IgD-negative memory B cell (primary cell): ENCODE data around the gene CLGN. TPM values are rescaled to one million over a fixed set of nuclear protein-coding genes. Genes with fewer than 3 reads are reported as not detected.
"Not testable (repeated sequence)": the region's sequence is repeated elsewhere in the genome, so short reads cannot be mapped to it uniquely, and the experiment has no call there.

Source experiments
- H3K27ac Mint-ChIP-seq, 3 donors: one replicate each; pipeline ENCODE4 v1.8.0; 2020 to 2022; ENCODE audit warnings: mild to moderate bottlenecking in 3 of 3, mixed read lengths in 3 of 3, moderate library complexity in 1 of 3
- H3K27me3 Mint-ChIP-seq: one replicate; pipeline ENCODE4 v1.8.0; 2021; ENCODE audit warnings: mixed read lengths
- H3K36me3 Mint-ChIP-seq: one replicate; pipeline ENCODE4 v1.8.0; 2020; ENCODE audit warnings: mild to moderate bottlenecking, mixed read lengths
- H3K4me1 Mint-ChIP-seq, 3 donors: one replicate each; pipeline ENCODE4 v1.8.0; 2020 to 2022; ENCODE audit warnings: mixed read lengths in 3 of 3, mild to moderate bottlenecking in 1 of 3
- H3K4me3 Mint-ChIP-seq, 4 donors: one replicate each; pipeline ENCODE4 v1.8.0; 2020 to 2022; ENCODE audit warnings: mild to moderate bottlenecking in 4 of 4, mixed read lengths in 4 of 4, moderate library complexity in 3 of 4
- H3K9me3 Mint-ChIP-seq, 3 donors: one replicate each; pipeline ENCODE4 v1.8.0; 2020 to 2021; ENCODE audit warnings: mixed read lengths in 3 of 3, mild to moderate bottlenecking in 1 of 3
- polyA plus RNA-seq: library from polyadenylated mRNA; unstranded; fragments of 300-500 nt; fragmentation: Illumina TruSeq; gene quantifications from one replicate; pipeline ENCODE4 v1.2.3, GENCODE V29; 2021

CLGN gene
- polyA plus RNA-seq, 1 donor from 2014 or later = not detected

- Mint-ChIP-seq H3K36me3 (no peaks in the 10 kb centered on the region), H3K4me1 (peaks cover 3 to 13% (median 11%) of the 10 kb centered on the region in 3 donors), H3K9me3 (no peaks in the 10 kb centered on the region), H3K4me3 (no peak overlapping the region), H3K27ac (no peak overlapping the region), H3K27me3 (peaks cover 25% of the 10 kb centered on the region)
Measured at GRCh38 chr4:140423106-140423505, 4.3 kb downstream of the CLGN start.

- H3K27me3 Mint-ChIP-seq, H3K4me3 Mint-ChIP-seq, H3K27ac Mint-ChIP-seq, H3K4me1 Mint-ChIP-seq, H3K36me3 Mint-ChIP-seq, H3K9me3 Mint-ChIP-seq: not testable (repeated sequence)
Measured at GRCh38 chr4:140413130-140413969, 14.1 kb downstream of the CLGN start.

GRCh38 chr4:140408974-140409373 is 18.5 kb downstream of the CLGN start:
- Mint-ChIP-seq H3K9me3 (no peaks in the 10 kb centered on the region), H3K27ac (no peak overlapping the region), H3K36me3 (no peaks in the 10 kb centered on the region), H3K27me3 (peaks cover 3% of the 10 kb centered on the region), H3K4me3 (no peak overlapping the region), H3K4me1 (no peaks in the 10 kb centered on the region)

GRCh38 chr4:140406292-140406691 is 21.2 kb downstream of the CLGN start:
- H3K36me3 Mint-ChIP-seq = no peaks in the 10 kb centered on the region
- no peak overlapping the region for H3K4me3 Mint-ChIP-seq
- H3K27ac Mint-ChIP-seq = no peak overlapping the region
- no peaks in the 10 kb centered on the region for H3K4me1 Mint-ChIP-seq
- no peaks in the 10 kb centered on the region for H3K27me3 Mint-ChIP-seq
- no peaks in the 10 kb centered on the region for H3K9me3 Mint-ChIP-seq

- H3K27ac Mint-ChIP-seq = no peak overlapping the region
- H3K27me3 Mint-ChIP-seq = peaks cover 4% of the 10 kb centered on the region
- H3K4me1 Mint-ChIP-seq = no peaks in the 10 kb centered on the region
- H3K9me3 Mint-ChIP-seq = no peaks in the 10 kb centered on the region
- H3K36me3 Mint-ChIP-seq = no peaks in the 10 kb centered on the region
- no peak overlapping the region for H3K4me3 Mint-ChIP-seq
Measured at GRCh38 chr4:140400111-140400510, 27.3 kb downstream of the CLGN start.

GRCh38 chr4:140395668-140396067 is 31.8 kb downstream of the CLGN start:
- no peak overlapping the region for H3K27ac Mint-ChIP-seq
- no peaks in the 10 kb centered on the region for H3K4me1 Mint-ChIP-seq
- H3K4me3 Mint-ChIP-seq = no peak overlapping the region
- H3K9me3 Mint-ChIP-seq = no peaks in the 10 kb centered on the region
- H3K36me3 Mint-ChIP-seq = peaks cover 1% of the 10 kb centered on the region
- H3K27me3 Mint-ChIP-seq = peaks cover 5% of the 10 kb centered on the region

GRCh38 chr4:140388015-140388414 is 39.4 kb downstream of the CLGN start:
- no peaks in the 10 kb centered on the region for H3K4me1 Mint-ChIP-seq
- no peaks in the 10 kb centered on the region for H3K9me3 Mint-ChIP-seq
- no peak overlapping the region for H3K27ac Mint-ChIP-seq
- H3K36me3 Mint-ChIP-seq = peaks cover 6% of the 10 kb centered on the region
- no peak overlapping the region for H3K4me3 Mint-ChIP-seq
- no peaks in the 10 kb centered on the region for H3K27me3 Mint-ChIP-seq

GRCh38 chr4:140382732-140383131 is 44.7 kb downstream of the CLGN start:
- Mint-ChIP-seq H3K27ac (no peak overlapping the region), H3K36me3 (peaks cover 8% of the 10 kb centered on the region), H3K4me1 (peaks cover 2 to 7% (median 4%) of the 10 kb centered on the region in 3 donors), H3K4me3 (no peak overlapping the region), H3K27me3 (no peaks in the 10 kb centered on the region), H3K9me3 (no peaks in the 10 kb centered on the region)

- Mint-ChIP-seq H3K9me3 (no peaks in the 10 kb centered on the region), H3K27me3 (no peaks in the 10 kb centered on the region), H3K4me1 (peaks cover 9 to 29% (median 20%) of the 10 kb centered on the region in 3 donors), H3K36me3 (peaks cover 3% of the 10 kb centered on the region), H3K27ac (peak overlapping the region in 2 of 3 donors; percentile 36 to 43), H3K4me3 (no peak overlapping the region)
Measured at GRCh38 chr4:140374130-140374477, 53.3 kb downstream of the CLGN start.

GRCh38 chr4:140373328-140374129 is 53.9 kb downstream of the CLGN start, which contains the start of gene SCOC:
TSS of gene SCOC (plus strand) at chr4:140373646. CDS start at chr4:140379171, 5,525 bp downstream.
- no peaks in the 10 kb centered on the region for H3K9me3 Mint-ChIP-seq
- H3K4me3 Mint-ChIP-seq = no peak within 1 kb of the TSS
- peaks cover 3% of the 10 kb centered on the region for H3K36me3 Mint-ChIP-seq
- H3K27ac Mint-ChIP-seq = peak within 1 kb of the TSS; percentile 7 to 43 (median 36)
- H3K27me3 Mint-ChIP-seq = no peaks in the 10 kb centered on the region
- H3K4me1 Mint-ChIP-seq = peaks cover 9 to 25% (median 15%) of the 10 kb centered on the region in 3 donors

GRCh38 chr4:140372751-140373327 is 54.6 kb downstream of the CLGN start:
- Mint-ChIP-seq H3K36me3 (peaks cover 5% of the 10 kb centered on the region), H3K27ac (no peak overlapping the region), H3K4me1 (peaks cover 9 to 25% (median 15%) of the 10 kb centered on the region in 3 donors), H3K4me3 (no peak overlapping the region), H3K27me3 (no peaks in the 10 kb centered on the region), H3K9me3 (no peaks in the 10 kb centered on the region)

- Mint-ChIP-seq H3K4me3 (no peak overlapping the region), H3K9me3 (no peaks in the 10 kb centered on the region), H3K4me1 (no peaks in the 10 kb centered on the region), H3K27me3 (no peaks in the 10 kb centered on the region), H3K27ac (peak overlapping the region in 1 of 3 donors; percentile 46), H3K36me3 (peaks cover 5% of the 10 kb centered on the region)
Measured at GRCh38 chr4:140368686-140369085, 58.8 kb downstream of the CLGN start.

- H3K4me1 Mint-ChIP-seq = no peaks in the 10 kb centered on the region
- H3K27ac Mint-ChIP-seq = no peak overlapping the region
- H3K27me3 Mint-ChIP-seq = no peaks in the 10 kb centered on the region
- no peak overlapping the region for H3K4me3 Mint-ChIP-seq
- peaks cover 5% of the 10 kb centered on the region for H3K36me3 Mint-ChIP-seq
- H3K9me3 Mint-ChIP-seq = no peaks in the 10 kb centered on the region
Measured at GRCh38 chr4:140367738-140368137, 59.7 kb downstream of the CLGN start.

GRCh38 chr4:140363558-140363957 is 63.9 kb downstream of the CLGN start:
- Mint-ChIP-seq H3K9me3 (no peaks in the 10 kb centered on the region), H3K36me3 (peaks cover 2% of the 10 kb centered on the region), H3K4me3 (no peak overlapping the region), H3K27me3 (peaks cover 1% of the 10 kb centered on the region), H3K4me1 (peaks cover 0 to 3% (median 0%) of the 10 kb centered on the region in 3 donors), H3K27ac (no peak overlapping the region)

GRCh38 chr4:140363051-140363450 is 64.4 kb downstream of the CLGN start:
- H3K9me3 Mint-ChIP-seq = no peaks in the 10 kb centered on the region

More at GRCh38 chr4:140363051-140363450, 64.4 kb downstream of the CLGN start:
- Mint-ChIP-seq H3K4me1 (peaks cover 0 to 3% (median 0%) of the 10 kb centered on the region in 3 donors), H3K27me3 (peaks cover 1% of the 10 kb centered on the region), H3K27ac (no peak overlapping the region), H3K36me3 (no peaks in the 10 kb centered on the region), H3K4me3 (no peak overlapping the region)
